Glutamatergic neuron (in vitro differentiated cells): ENCODE data around the gene ADARB2. TPM values are rescaled to one million over a fixed set of nuclear protein-coding genes. Genes with fewer than 3 reads are reported as not detected.

Source experiments
- DNase-seq: peaks from one replicate; pipeline ENCODE4 v3.0.0; 2022
- H3K27ac Mint-ChIP-seq: one replicate; pipeline ENCODE4 v1.8.0; 2020; ENCODE audit warnings: mild to moderate bottlenecking, mixed read lengths, inconsistent platforms; ENCODE audit not compliant: unreplicated experiment
- H3K27me3 Mint-ChIP-seq: one replicate; pipeline ENCODE4 v1.8.0; 2020; ENCODE audit warnings: mild to moderate bottlenecking, moderate library complexity, mixed read lengths, inconsistent platforms; ENCODE audit not compliant: unreplicated experiment
- H3K36me3 Mint-ChIP-seq: one replicate; pipeline ENCODE4 v1.8.0; 2020; ENCODE audit warnings: mild to moderate bottlenecking, mixed read lengths, inconsistent platforms; ENCODE audit not compliant: unreplicated experiment
- H3K4me1 Mint-ChIP-seq: one replicate; pipeline ENCODE4 v1.8.0; 2020; ENCODE audit warnings: mild to moderate bottlenecking, low read depth, mixed read lengths, inconsistent platforms; ENCODE audit not compliant: unreplicated experiment
- H3K4me3 Mint-ChIP-seq: one replicate; pipeline ENCODE4 v1.8.0; 2020; ENCODE audit warnings: mild to moderate bottlenecking, mixed read lengths, inconsistent platforms; ENCODE audit not compliant: unreplicated experiment
- H3K9me3 Mint-ChIP-seq: one replicate; pipeline ENCODE4 v1.8.0; 2020; ENCODE audit warnings: mild to moderate bottlenecking, moderate library complexity, mixed read lengths, inconsistent platforms; ENCODE audit not compliant: unreplicated experiment
- CTCF ChIP-seq: fragments of 200-600 bp; sonication (generic); IDR thresholded peaks from one replicate; pipeline ENCODE4 v1.5.0; 2021; ENCODE audit not compliant: partially characterized antibody, unreplicated experiment
- total RNA-seq: library from RNA; stranded (reverse); fragmentation: NEBNext Ultra II Directional; extraction: Animal tissue kit (Norgen Biotek cat#: 25700); gene quantifications from one replicate; pipeline ENCODE4 v1.2.1, GENCODE V29; 2021; ENCODE audit not compliant: unreplicated experiment

ADARB2 gene
- total RNA-seq, 1 donor from 2014 or later, result 20.6 TPM

- peaks cover 2% of the 10 kb centered on the region for H3K9me3 Mint-ChIP-seq
Observed at GRCh38 chr10:1671366-1672000, 65.8 kb downstream of the ADARB2 start.

GRCh38 chr10:1670541-1671365 is 66.6 kb downstream of the ADARB2 start:
- Mint-ChIP-seq H3K27ac (no peak overlapping the region), H3K9me3 (peaks cover 2% of the 10 kb centered on the region), H3K27me3 (peaks cover 2% of the 10 kb centered on the region), H3K4me3 (no peak overlapping the region), H3K36me3 (no peaks in the 10 kb centered on the region), H3K4me1 (peaks cover 5% of the 10 kb centered on the region)
- DNase-seq, result no peak
- TF ChIP-seq CTCF, result no peak

More at GRCh38 chr10:1671366-1672000, 65.8 kb downstream of the ADARB2 start:
- no peak overlapping the region for H3K4me3 Mint-ChIP-seq
- peaks cover 5% of the 10 kb centered on the region for H3K4me1 Mint-ChIP-seq
- no peak overlapping the region for H3K27ac Mint-ChIP-seq
- TF ChIP-seq CTCF, result no peak
- H3K36me3 Mint-ChIP-seq, result no peaks in the 10 kb centered on the region
- H3K27me3 Mint-ChIP-seq, result peaks cover 2% of the 10 kb centered on the region
- no peak for DNase-seq

- H3K9me3 Mint-ChIP-seq, result no peaks in the 10 kb centered on the region
- H3K27me3 Mint-ChIP-seq, result no peaks in the 10 kb centered on the region
- peaks cover 5% of the 10 kb centered on the region for H3K4me1 Mint-ChIP-seq
- TF ChIP-seq CTCF, result no peak
- no peak overlapping the region for H3K27ac Mint-ChIP-seq
- no peak for DNase-seq
- H3K4me3 Mint-ChIP-seq, result no peak overlapping the region
- H3K36me3 Mint-ChIP-seq, result no peaks in the 10 kb centered on the region
Observed at GRCh38 chr10:1669433-1669832, 67.9 kb downstream of the ADARB2 start.

- no peaks in the 10 kb centered on the region for H3K27me3 Mint-ChIP-seq
- no peaks in the 10 kb centered on the region for H3K9me3 Mint-ChIP-seq
- no peak overlapping the region for H3K4me3 Mint-ChIP-seq
- TF ChIP-seq CTCF, result no peak
- no peak overlapping the region for H3K27ac Mint-ChIP-seq
- H3K4me1 Mint-ChIP-seq, result peaks cover 11% of the 10 kb centered on the region
- no peaks in the 10 kb centered on the region for H3K36me3 Mint-ChIP-seq
- DNase-seq, result no peak
Observed at GRCh38 chr10:1668399-1668798, 68.9 kb downstream of the ADARB2 start.

GRCh38 chr10:1667392-1667791 is 69.9 kb downstream of the ADARB2 start:
- no peak for TF ChIP-seq CTCF
- no peak overlapping the region for H3K4me3 Mint-ChIP-seq
- no peak for DNase-seq
- no peak overlapping the region for H3K27ac Mint-ChIP-seq
- no peaks in the 10 kb centered on the region for H3K36me3 Mint-ChIP-seq
- peaks cover 18% of the 10 kb centered on the region for H3K4me1 Mint-ChIP-seq
- no peaks in the 10 kb centered on the region for H3K27me3 Mint-ChIP-seq
- H3K9me3 Mint-ChIP-seq, result no peaks in the 10 kb centered on the region
